HEK293 (cell line): ENCODE results near the gene TDRD10.

Source experiments
- BCL11A ChIP-seq: fragments of 450-650 bp; formaldehyde crosslinking; IDR thresholded peaks from 2 replicates; pipeline ENCODE4 v1.5.1; 2016; ENCODE audit warnings: low read depth, missing biosample characterization, missing genetic modification characterization
- EGR2 ChIP-seq: fragments of 450-650 bp; formaldehyde crosslinking; IDR thresholded peaks from 2 replicates; pipeline ENCODE4 v1.5.1; 2016; ENCODE audit warnings: low read depth, missing biosample characterization, missing genetic modification characterization
- GLIS1 ChIP-seq: fragments of 450-650 bp; formaldehyde crosslinking; IDR thresholded peaks from 2 replicates; pipeline ENCODE4 v1.5.1; 2016; ENCODE audit warnings: missing biosample characterization, missing genetic modification characterization
- KLF7 ChIP-seq: fragments of 450-650 bp; formaldehyde crosslinking; IDR thresholded peaks from 2 replicates; pipeline ENCODE4 v1.5.1; 2016; ENCODE audit warnings: missing biosample characterization, missing genetic modification characterization, borderline replicate concordance
- OVOL3 ChIP-seq: fragments of 450-650 bp; formaldehyde crosslinking; IDR thresholded peaks from 2 replicates; pipeline ENCODE4 v1.5.1; 2016; ENCODE audit warnings: missing biosample characterization, missing genetic modification characterization
- PRDM1 ChIP-seq: fragments of 450-650 bp; formaldehyde crosslinking; IDR thresholded peaks from 2 replicates; pipeline ENCODE4; 2016; ENCODE audit warnings: missing biosample characterization, missing genetic modification characterization
- YY1 ChIP-seq: fragments of 450-650 bp; formaldehyde crosslinking; IDR thresholded peaks from 2 replicates; pipeline ENCODE4 v1.5.1; 2018; ENCODE audit warnings: missing biosample characterization, missing genetic modification characterization
- YY2 ChIP-seq: fragments of 450-650 bp; formaldehyde crosslinking; IDR thresholded peaks from 2 replicates; pipeline ENCODE4 v1.5.1; 2016; ENCODE audit warnings: missing biosample characterization, missing genetic modification characterization
- ZBTB20 ChIP-seq: fragments of 450-650 bp; formaldehyde crosslinking; IDR thresholded peaks from 2 replicates; pipeline ENCODE4 v1.5.1; 2016; ENCODE audit warnings: missing biosample characterization, missing genetic modification characterization
- ZBTB21 ChIP-seq: fragments of 450-650 bp; formaldehyde crosslinking; IDR thresholded peaks from 2 replicates; pipeline ENCODE4 v1.5.1; 2017; ENCODE audit warnings: missing biosample characterization, missing genetic modification characterization
- ZNF10 ChIP-seq: fragments of 450-650 bp; formaldehyde crosslinking; IDR thresholded peaks from 2 replicates; pipeline ENCODE4 v1.5.1; 2017; ENCODE audit warnings: missing biosample characterization, missing genetic modification characterization
- ZNF146 ChIP-seq: fragments of 450-650 bp; formaldehyde crosslinking; IDR thresholded peaks from 2 replicates; pipeline ENCODE4 v1.5.1; 2016; ENCODE audit warnings: missing biosample characterization, missing genetic modification characterization
- ZNF174 ChIP-seq: fragments of 450-650 bp; formaldehyde crosslinking; IDR thresholded peaks from 2 replicates; pipeline ENCODE4 v1.5.0; 2017; ENCODE audit warnings: missing biosample characterization, mild to moderate bottlenecking, missing genetic modification characterization
- ZNF2 ChIP-seq: fragments of 450-650 bp; formaldehyde crosslinking; IDR thresholded peaks from 2 replicates; pipeline ENCODE4 v1.5.1; 2016; ENCODE audit warnings: missing biosample characterization, missing genetic modification characterization
- ZNF211 ChIP-seq: fragments of 450-650 bp; formaldehyde crosslinking; IDR thresholded peaks from 2 replicates; pipeline ENCODE4 v1.5.1; 2016; ENCODE audit warnings: low read depth, missing biosample characterization, missing genetic modification characterization
- ZNF433 ChIP-seq: fragments of 450-650 bp; formaldehyde crosslinking; IDR thresholded peaks from 2 replicates; pipeline ENCODE4 v1.5.1; 2016; ENCODE audit warnings: missing biosample characterization, missing genetic modification characterization, low read depth
- ZNF48 ChIP-seq: fragments of 450-650 bp; formaldehyde crosslinking; IDR thresholded peaks from 2 replicates; pipeline ENCODE4 v1.5.1; 2016; ENCODE audit warnings: missing biosample characterization, missing genetic modification characterization
- ZNF521 ChIP-seq: fragments of 450-650 bp; formaldehyde crosslinking; IDR thresholded peaks from 2 replicates; pipeline ENCODE4 v1.5.1; 2017; ENCODE audit warnings: missing biosample characterization, mild to moderate bottlenecking, missing genetic modification characterization
- ZNF530 ChIP-seq: fragments of 450-650 bp; formaldehyde crosslinking; IDR thresholded peaks from 2 replicates; pipeline ENCODE4 v1.5.1; 2016; ENCODE audit warnings: low read depth, missing biosample characterization, missing genetic modification characterization
- ZNF560 ChIP-seq: fragments of 450-650 bp; formaldehyde crosslinking; IDR thresholded peaks from 2 replicates; pipeline ENCODE4 v1.5.1; 2017; ENCODE audit warnings: missing biosample characterization, missing genetic modification characterization, borderline replicate concordance
- ZNF621 ChIP-seq: fragments of 450-650 bp; formaldehyde crosslinking; IDR thresholded peaks from 2 replicates; pipeline ENCODE4 v1.5.1; 2017; ENCODE audit warnings: missing biosample characterization, missing genetic modification characterization
- ZNF623 ChIP-seq: fragments of 450-650 bp; formaldehyde crosslinking; IDR thresholded peaks from 2 replicates; pipeline ENCODE4 v1.5.1; 2016; ENCODE audit warnings: missing biosample characterization, missing genetic modification characterization
- ZNF624 ChIP-seq: fragments of 450-650 bp; formaldehyde crosslinking; IDR thresholded peaks from 2 replicates; pipeline ENCODE4 v1.5.1; 2017; ENCODE audit warnings: missing biosample characterization, missing genetic modification characterization
- ZNF670 ChIP-seq: fragments of 450-650 bp; formaldehyde crosslinking; IDR thresholded peaks from 2 replicates; pipeline ENCODE4 v1.5.1; 2016; ENCODE audit warnings: missing biosample characterization, missing genetic modification characterization, low read depth
- ZNF701 ChIP-seq: fragments of 450-650 bp; formaldehyde crosslinking; IDR thresholded peaks from 2 replicates; pipeline ENCODE4 v1.5.1; 2016; ENCODE audit warnings: missing biosample characterization, missing genetic modification characterization
- ZNF76 ChIP-seq: fragments of 450-650 bp; formaldehyde crosslinking; IDR thresholded peaks from 2 replicates; pipeline ENCODE4; 2016; ENCODE audit warnings: low read depth, missing biosample characterization, missing genetic modification characterization, borderline replicate concordance
- ZNF776 ChIP-seq: fragments of 450-650 bp; formaldehyde crosslinking; IDR thresholded peaks from 2 replicates; pipeline ENCODE4 v1.5.0; 2017; ENCODE audit warnings: missing biosample characterization, missing genetic modification characterization, borderline replicate concordance
- ZNF837 ChIP-seq: fragments of 450-650 bp; formaldehyde crosslinking; IDR thresholded peaks from 2 replicates; pipeline ENCODE4 v1.5.1; 2016; ENCODE audit warnings: missing biosample characterization, missing genetic modification characterization
- TF ChIP-seq, protein P1 (sequence below): fragments of 450-650 bp; formaldehyde crosslinking; IDR thresholded peaks from 2 replicates; pipeline ENCODE4 v1.5.1; 2016; ENCODE audit warnings: missing biosample characterization, missing genetic modification characterization, borderline replicate concordance
- TF ChIP-seq, protein P2 (sequence below): fragments of 450-650 bp; formaldehyde crosslinking; IDR thresholded peaks from 2 replicates; pipeline ENCODE4 v1.5.1; 2017; ENCODE audit warnings: missing biosample characterization, missing genetic modification characterization
- TF ChIP-seq, protein P3 (sequence below): fragments of 450-650 bp; formaldehyde crosslinking; IDR thresholded peaks from 2 replicates; pipeline ENCODE4 v1.5.1; 2017; ENCODE audit warnings: missing biosample characterization, missing genetic modification characterization
- TF ChIP-seq, protein P4 (sequence below): fragments of 450-650 bp; formaldehyde crosslinking; conservative IDR thresholded peaks from 2 replicates; pipeline ENCODE4 v1.5.1; 2016; ENCODE audit warnings: low read depth, missing biosample characterization, missing genetic modification characterization
- TF ChIP-seq, protein P5 (sequence below): fragments of 450-650 bp; formaldehyde crosslinking; IDR thresholded peaks from 2 replicates; pipeline ENCODE4 v1.5.1; 2016; ENCODE audit warnings: missing biosample characterization, missing genetic modification characterization

Gene TDRD10

DNA sequence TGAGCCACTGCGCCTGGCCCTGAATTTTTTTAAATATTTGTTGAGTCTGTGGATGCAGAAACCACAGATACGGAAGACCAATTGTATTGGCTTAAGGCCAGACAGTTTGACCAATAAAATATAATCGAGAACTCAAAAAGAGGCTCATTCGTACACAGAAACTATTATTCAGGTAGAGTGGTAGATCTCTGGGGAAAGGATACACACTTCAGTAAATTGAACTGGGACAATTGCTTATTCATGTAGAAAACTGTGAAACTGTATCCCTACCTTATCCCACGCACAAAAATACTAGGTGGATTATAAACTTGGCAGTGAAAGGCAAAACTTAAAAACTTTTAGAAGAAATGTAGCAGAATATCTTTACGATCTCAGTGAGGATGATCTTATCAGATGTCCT, 25.2 kb downstream of the TDRD10 start (continued):
- TF ChIP-seq, protein P1, sequence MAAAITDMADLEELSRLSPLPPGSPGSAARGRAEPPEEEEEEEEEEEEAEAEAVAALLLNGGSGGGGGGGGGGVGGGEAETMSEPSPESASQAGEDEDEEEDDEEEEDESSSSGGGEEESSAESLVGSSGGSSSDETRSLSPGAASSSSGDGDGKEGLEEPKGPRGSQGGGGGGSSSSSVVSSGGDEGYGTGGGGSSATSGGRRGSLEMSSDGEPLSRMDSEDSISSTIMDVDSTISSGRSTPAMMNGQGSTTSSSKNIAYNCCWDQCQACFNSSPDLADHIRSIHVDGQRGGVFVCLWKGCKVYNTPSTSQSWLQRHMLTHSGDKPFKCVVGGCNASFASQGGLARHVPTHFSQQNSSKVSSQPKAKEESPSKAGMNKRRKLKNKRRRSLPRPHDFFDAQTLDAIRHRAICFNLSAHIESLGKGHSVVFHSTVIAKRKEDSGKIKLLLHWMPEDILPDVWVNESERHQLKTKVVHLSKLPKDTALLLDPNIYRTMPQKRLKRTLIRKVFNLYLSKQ (tag by site-specific recombination), result no peak
- TF ChIP-seq ZBTB20 (tag by site-specific recombination) (no peak), BCL11A (tag by site-specific recombination) (0 out of 2 replicates have a peak, but pooled peaks have one; percentile 17), ZNF670 (tag by site-specific recombination) (no peak), ZNF10 (tag by site-specific recombination) (no peak; the same call in 1 of the 2 replicates), ZNF776 (tag by site-specific recombination) (no peak), EGR2 (tag by site-specific recombination) (no peak), ZNF621 (no peak), ZNF560 (no peak), ZNF2 (tag by site-specific recombination) (no peak), YY1 (tag by site-specific recombination) (no peak), ZNF530 (tag by site-specific recombination) (no peak), YY2 (tag by site-specific recombination) (no peak), PRDM1 (tag by site-specific recombination) (no peak), ZNF174 (tag by site-specific recombination) (no peak), ZNF211 (tag by site-specific recombination) (no peak), ZNF624 (no peak), ZNF48 (tag by site-specific recombination) (no peak), ZNF433 (tag by site-specific recombination) (no peak), KLF7 (tag by site-specific recombination) (no peak; the same call in 1 of the 2 replicates), ZNF76 (tag by site-specific recombination) (no peak), ZNF701 (tag by site-specific recombination) (no peak), ZNF623 (tag by site-specific recombination) (no peak), GLIS1 (tag by site-specific recombination) (0 out of 2 replicates have a peak, but pooled peaks have one; percentile 27), ZNF146 (tag by site-specific recombination) (no peak), OVOL3 (tag by site-specific recombination) (peak; percentile 77; the same call in 1 of the 2 replicates), ZBTB21 (no peak), ZNF837 (tag by site-specific recombination) (no peak), ZNF521 (no peak)
- TF ChIP-seq, protein P2, sequence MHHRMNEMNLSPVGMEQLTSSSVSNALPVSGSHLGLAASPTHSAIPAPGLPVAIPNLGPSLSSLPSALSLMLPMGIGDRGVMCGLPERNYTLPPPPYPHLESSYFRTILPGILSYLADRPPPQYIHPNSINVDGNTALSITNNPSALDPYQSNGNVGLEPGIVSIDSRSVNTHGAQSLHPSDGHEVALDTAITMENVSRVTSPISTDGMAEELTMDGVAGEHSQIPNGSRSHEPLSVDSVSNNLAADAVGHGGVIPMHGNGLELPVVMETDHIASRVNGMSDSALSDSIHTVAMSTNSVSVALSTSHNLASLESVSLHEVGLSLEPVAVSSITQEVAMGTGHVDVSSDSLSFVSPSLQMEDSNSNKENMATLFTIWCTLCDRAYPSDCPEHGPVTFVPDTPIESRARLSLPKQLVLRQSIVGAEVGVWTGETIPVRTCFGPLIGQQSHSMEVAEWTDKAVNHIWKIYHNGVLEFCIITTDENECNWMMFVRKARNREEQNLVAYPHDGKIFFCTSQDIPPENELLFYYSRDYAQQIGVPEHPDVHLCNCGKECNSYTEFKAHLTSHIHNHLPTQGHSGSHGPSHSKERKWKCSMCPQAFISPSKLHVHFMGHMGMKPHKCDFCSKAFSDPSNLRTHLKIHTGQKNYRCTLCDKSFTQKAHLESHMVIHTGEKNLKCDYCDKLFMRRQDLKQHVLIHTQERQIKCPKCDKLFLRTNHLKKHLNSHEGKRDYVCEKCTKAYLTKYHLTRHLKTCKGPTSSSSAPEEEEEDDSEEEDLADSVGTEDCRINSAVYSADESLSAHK (tag by site-specific recombination), result peak; percentile 97
- TF ChIP-seq, protein P3, sequence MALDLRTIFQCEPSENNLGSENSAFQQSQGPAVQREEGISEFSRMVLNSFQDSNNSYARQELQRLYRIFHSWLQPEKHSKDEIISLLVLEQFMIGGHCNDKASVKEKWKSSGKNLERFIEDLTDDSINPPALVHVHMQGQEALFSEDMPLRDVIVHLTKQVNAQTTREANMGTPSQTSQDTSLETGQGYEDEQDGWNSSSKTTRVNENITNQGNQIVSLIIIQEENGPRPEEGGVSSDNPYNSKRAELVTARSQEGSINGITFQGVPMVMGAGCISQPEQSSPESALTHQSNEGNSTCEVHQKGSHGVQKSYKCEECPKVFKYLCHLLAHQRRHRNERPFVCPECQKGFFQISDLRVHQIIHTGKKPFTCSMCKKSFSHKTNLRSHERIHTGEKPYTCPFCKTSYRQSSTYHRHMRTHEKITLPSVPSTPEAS (tag by site-specific recombination), result no peak
- TF ChIP-seq, protein P4, sequence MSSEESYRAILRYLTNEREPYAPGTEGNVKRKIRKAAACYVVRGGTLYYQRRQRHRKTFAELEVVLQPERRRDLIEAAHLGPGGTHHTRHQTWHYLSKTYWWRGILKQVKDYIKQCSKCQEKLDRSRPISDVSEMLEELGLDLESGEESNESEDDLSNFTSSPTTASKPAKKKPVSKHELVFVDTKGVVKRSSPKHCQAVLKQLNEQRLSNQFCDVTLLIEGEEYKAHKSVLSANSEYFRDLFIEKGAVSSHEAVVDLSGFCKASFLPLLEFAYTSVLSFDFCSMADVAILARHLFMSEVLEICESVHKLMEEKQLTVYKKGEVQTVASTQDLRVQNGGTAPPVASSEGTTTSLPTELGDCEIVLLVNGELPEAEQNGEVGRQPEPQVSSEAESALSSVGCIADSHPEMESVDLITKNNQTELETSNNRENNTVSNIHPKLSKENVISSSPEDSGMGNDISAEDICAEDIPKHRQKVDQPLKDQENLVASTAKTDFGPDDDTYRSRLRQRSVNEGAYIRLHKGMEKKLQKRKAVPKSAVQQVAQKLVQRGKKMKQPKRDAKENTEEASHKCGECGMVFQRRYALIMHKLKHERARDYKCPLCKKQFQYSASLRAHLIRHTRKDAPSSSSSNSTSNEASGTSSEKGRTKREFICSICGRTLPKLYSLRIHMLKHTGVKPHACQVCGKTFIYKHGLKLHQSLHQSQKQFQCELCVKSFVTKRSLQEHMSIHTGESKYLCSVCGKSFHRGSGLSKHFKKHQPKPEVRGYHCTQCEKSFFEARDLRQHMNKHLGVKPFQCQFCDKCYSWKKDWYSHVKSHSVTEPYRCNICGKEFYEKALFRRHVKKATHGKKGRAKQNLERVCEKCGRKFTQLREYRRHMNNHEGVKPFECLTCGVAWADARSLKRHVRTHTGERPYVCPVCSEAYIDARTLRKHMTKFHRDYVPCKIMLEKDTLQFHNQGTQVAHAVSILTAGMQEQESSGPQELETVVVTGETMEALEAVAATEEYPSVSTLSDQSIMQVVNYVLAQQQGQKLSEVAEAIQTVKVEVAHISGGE (tag by site-specific recombination), result no peak
- TF ChIP-seq, protein P5, sequence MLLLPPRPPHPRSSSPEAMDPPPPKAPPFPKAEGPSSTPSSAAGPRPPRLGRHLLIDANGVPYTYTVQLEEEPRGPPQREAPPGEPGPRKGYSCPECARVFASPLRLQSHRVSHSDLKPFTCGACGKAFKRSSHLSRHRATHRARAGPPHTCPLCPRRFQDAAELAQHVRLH, result peak; percentile 69; the same call in 1 of the 2 replicates
